MM.1S (cell line): ENCODE results near the gene SEMA4B.

Experiments used
- CTCF ChIP-seq: fragments of 300-600 bp; sonication (generic); IDR thresholded peaks from 2 replicates; pipeline ENCODE4 v1.5.1; 2016; ENCODE audit warnings: antibody characterized with exemption, low read length, mixed read lengths
- EZH2 ChIP-seq: fragments of 300-600 bp; sonication (generic); optimal IDR thresholded peaks from 2 replicates; pipeline ENCODE3; 2017; ENCODE audit warnings: low read depth, mild to moderate bottlenecking, antibody characterized with exemption, low read length, mixed read lengths

GRCh38 chr15:90211009-90211408 is 9.9 kb downstream of the SEMA4B start:
- no peak for TF ChIP-seq CTCF
- TF ChIP-seq EZH2 = no peak
